ENCODE measurements around the gene CALML5. TPM values are rescaled to one million over a fixed set of nuclear protein-coding genes. Genes with fewer than 3 reads are reported as not detected.

CALML5 gene
- total and polyA plus RNA-seq, 2 donors (not counting 1 experiment from before 2014, with no cell fraction given) = not detected

GRCh38 chr10:5529702-5530411 is 30.5 kb upstream of the CALML5 start:
- Histone ChIP-seq H3K4me2 (ENCODE audit: extremely low read depth, insufficient read depth, low read length) (no peak overlapping the region), H3K79me2 (ENCODE audit: control insufficient read depth, insufficient read depth, low read length) (no peaks in the 10 kb centered on the region), H3K27ac (ENCODE audit: insufficient read depth, low read length) (no peak overlapping the region), H3K9me3 (ENCODE audit: control insufficient read depth, insufficient read depth, low read depth, low read length) (no peaks in the 10 kb centered on the region), H4K20me1 (ENCODE audit: control insufficient read depth, extremely low read depth, insufficient read depth, low read length) (no peaks in the 10 kb centered on the region), H3K4me3 (replicated peaks in 1 of 4; ENCODE audit: control extremely low read depth in 1 of 4, insufficient read depth in 1 of 4, low read depth in 3 of 4, low read length in 4 of 4) (no peak overlapping the region), H3K4me1 (ENCODE audit: control insufficient read depth, extremely low read depth, insufficient read depth, low read length) (no peaks in the 10 kb centered on the region), H3K36me3 (ENCODE audit: control insufficient read depth, insufficient read depth, low read length) (no peaks in the 10 kb centered on the region), H2AFZ (ENCODE audit: low read length) (no peak overlapping the region), H3K27me3 (ENCODE audit: control insufficient read depth, insufficient read depth, low read length) (no peaks in the 10 kb centered on the region), H3K9ac (ENCODE audit: insufficient read depth, low read length) (no peak overlapping the region)
- no peak for DNase-seq (ENCODE audit: low read depth in 2 of 2)
- TF ChIP-seq EZH2 (IDR thresholded peaks at IDR 0.05; ENCODE audit: low read length, missing control alignments) = no peak
- TF ChIP-seq, protein P1, sequence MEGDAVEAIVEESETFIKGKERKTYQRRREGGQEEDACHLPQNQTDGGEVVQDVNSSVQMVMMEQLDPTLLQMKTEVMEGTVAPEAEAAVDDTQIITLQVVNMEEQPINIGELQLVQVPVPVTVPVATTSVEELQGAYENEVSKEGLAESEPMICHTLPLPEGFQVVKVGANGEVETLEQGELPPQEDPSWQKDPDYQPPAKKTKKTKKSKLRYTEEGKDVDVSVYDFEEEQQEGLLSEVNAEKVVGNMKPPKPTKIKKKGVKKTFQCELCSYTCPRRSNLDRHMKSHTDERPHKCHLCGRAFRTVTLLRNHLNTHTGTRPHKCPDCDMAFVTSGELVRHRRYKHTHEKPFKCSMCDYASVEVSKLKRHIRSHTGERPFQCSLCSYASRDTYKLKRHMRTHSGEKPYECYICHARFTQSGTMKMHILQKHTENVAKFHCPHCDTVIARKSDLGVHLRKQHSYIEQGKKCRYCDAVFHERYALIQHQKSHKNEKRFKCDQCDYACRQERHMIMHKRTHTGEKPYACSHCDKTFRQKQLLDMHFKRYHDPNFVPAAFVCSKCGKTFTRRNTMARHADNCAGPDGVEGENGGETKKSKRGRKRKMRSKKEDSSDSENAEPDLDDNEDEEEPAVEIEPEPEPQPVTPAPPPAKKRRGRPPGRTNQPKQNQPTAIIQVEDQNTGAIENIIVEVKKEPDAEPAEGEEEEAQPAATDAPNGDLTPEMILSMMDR (conservative IDR thresholded peaks at IDR 0.05 in 1 of 2, IDR thresholded peaks at IDR 0.05 in 1 of 2; ENCODE audit: low read depth in 1 of 2, low read length in 2 of 2) = no peak

DNA sequence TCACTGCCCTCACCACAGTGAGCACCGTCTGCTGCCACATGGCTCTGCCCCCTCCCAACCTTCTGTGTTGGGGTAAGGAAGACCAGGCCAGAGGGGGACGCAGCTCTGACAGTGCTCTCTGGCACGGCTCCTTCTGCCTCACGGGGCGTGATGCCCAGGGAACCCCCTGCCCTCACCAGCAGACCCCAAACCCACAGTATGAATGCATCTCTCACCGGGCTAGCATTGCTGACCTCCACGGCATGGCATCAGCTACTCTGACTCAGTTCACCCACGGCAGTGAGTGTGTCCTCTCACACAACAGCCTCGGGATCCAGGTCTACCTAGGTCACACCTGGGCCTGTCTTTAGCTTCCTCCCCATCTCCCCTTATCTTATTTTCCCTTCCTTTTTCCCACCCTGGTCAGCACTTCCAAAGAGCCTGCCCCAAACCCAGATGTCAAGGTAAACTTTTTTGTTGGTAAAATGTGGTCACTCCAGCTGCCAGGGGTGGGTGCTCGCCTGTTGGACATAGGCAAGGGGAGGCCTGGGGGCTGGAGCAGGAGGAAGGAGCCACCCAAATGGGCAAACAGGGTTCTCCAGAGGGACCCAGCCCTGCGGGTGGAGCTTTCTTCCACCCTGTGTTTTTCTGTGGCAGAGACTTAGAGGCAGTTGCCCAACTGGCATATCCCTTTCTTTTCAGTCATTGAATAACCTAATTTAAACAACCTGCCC is 29.8 kb upstream of the CALML5 start:
- H3K27me3 ChIP-seq (ENCODE audit: control insufficient read depth, insufficient read depth, low read length) = no peaks in the 10 kb centered on the region
- no peak overlapping the region for H3K4me3 ChIP-seq (replicated peaks in 1 of 4; ENCODE audit: control extremely low read depth in 1 of 4, insufficient read depth in 1 of 4, low read depth in 3 of 4, low read length in 4 of 4)
- TF ChIP-seq, protein P1 (conservative IDR thresholded peaks at IDR 0.05 in 1 of 2, IDR thresholded peaks at IDR 0.05 in 1 of 2; ENCODE audit: low read depth in 1 of 2, low read length in 2 of 2) = no peak
- no peak for TF ChIP-seq EZH2 (IDR thresholded peaks at IDR 0.05; ENCODE audit: low read length, missing control alignments)
- no peak overlapping the region for H3K27ac ChIP-seq (ENCODE audit: insufficient read depth, low read length)
- no peak for DNase-seq (ENCODE audit: low read depth in 2 of 2)
- H3K79me2 ChIP-seq (ENCODE audit: control insufficient read depth, insufficient read depth, low read length) = no peaks in the 10 kb centered on the region
- H3K9me3 ChIP-seq (ENCODE audit: control insufficient read depth, insufficient read depth, low read depth, low read length) = no peaks in the 10 kb centered on the region
- H4K20me1 ChIP-seq (ENCODE audit: control insufficient read depth, extremely low read depth, insufficient read depth, low read length) = no peaks in the 10 kb centered on the region
- no peaks in the 10 kb centered on the region for H3K36me3 ChIP-seq (ENCODE audit: control insufficient read depth, insufficient read depth, low read length)
- H3K4me1 ChIP-seq (ENCODE audit: control insufficient read depth, extremely low read depth, insufficient read depth, low read length) = no peaks in the 10 kb centered on the region
- no peak overlapping the region for H3K4me2 ChIP-seq (ENCODE audit: extremely low read depth, insufficient read depth, low read length)
- no peak overlapping the region for H2AFZ ChIP-seq (ENCODE audit: low read length)
- no peak overlapping the region for H3K9ac ChIP-seq (ENCODE audit: insufficient read depth, low read length)

GRCh38 chr10:5527332-5528200 is 28.2 kb upstream of the CALML5 start:
- no peak for DNase-seq (ENCODE audit: low read depth in 2 of 2)
- Histone ChIP-seq H3K9me3 (ENCODE audit: control insufficient read depth, insufficient read depth, low read depth, low read length) (no peaks in the 10 kb centered on the region), H3K36me3 (ENCODE audit: control insufficient read depth, insufficient read depth, low read length) (no peaks in the 10 kb centered on the region), H3K4me1 (ENCODE audit: control insufficient read depth, extremely low read depth, insufficient read depth, low read length) (no peaks in the 10 kb centered on the region), H3K9ac (ENCODE audit: insufficient read depth, low read length) (no peak overlapping the region), H3K79me2 (ENCODE audit: control insufficient read depth, insufficient read depth, low read length) (no peaks in the 10 kb centered on the region), H2AFZ (ENCODE audit: low read length) (no peak overlapping the region), H3K27ac (ENCODE audit: insufficient read depth, low read length) (no peak overlapping the region), H4K20me1 (ENCODE audit: control insufficient read depth, extremely low read depth, insufficient read depth, low read length) (no peaks in the 10 kb centered on the region), H3K27me3 (ENCODE audit: control insufficient read depth, insufficient read depth, low read length) (no peaks in the 10 kb centered on the region), H3K4me2 (ENCODE audit: extremely low read depth, insufficient read depth, low read length) (no peak overlapping the region), H3K4me3 (replicated peaks in 1 of 4; ENCODE audit: control extremely low read depth in 1 of 4, insufficient read depth in 1 of 4, low read depth in 3 of 4, low read length in 4 of 4) (no peak overlapping the region)
- TF ChIP-seq EZH2 (IDR thresholded peaks at IDR 0.05; ENCODE audit: low read length, missing control alignments) = no peak
- TF ChIP-seq, protein P1 (conservative IDR thresholded peaks at IDR 0.05 in 1 of 2, IDR thresholded peaks at IDR 0.05 in 1 of 2; ENCODE audit: low read depth in 1 of 2, low read length in 2 of 2) = no peak
